NCI-H1092 treated with DMSO at 0.1 percent for 48 hours (cell line): Measurements from ENCODE around the gene C13orf42.
A peak's percentile ranks its signal among the peaks of the same experiment; 100 is the strongest.

Experiments used
- DNase-seq: peaks from one replicate; lab custom pipeline; 2025; lab: John Stamatoyannopoulos, UW

Gene C13orf42

GRCh38 chr13:51111174-51111573 is at the start of gene C13orf42:
TSS of gene C13orf42 (minus strand) at chr13:51111274. CDS start at chr13:51111209, 65 bp downstream.
- DNase-seq = no peak

GRCh38 chr13:51158880-51159518 is 47.9 kb upstream of the C13orf42 start:
- DNase-seq = no peak

- DNase-seq = no peak
Measured at GRCh38 chr13:51158365-51158764, 47.3 kb upstream of the C13orf42 start.

GRCh38 chr13:51156648-51157047 is 45.6 kb upstream of the C13orf42 start:
- DNase-seq = no peak

- no peak for DNase-seq
Measured at GRCh38 chr13:51155776-51156515, 44.9 kb upstream of the C13orf42 start.

GRCh38 chr13:51155161-51155560 is 44.1 kb upstream of the C13orf42 start:
- DNase-seq = no peak

GRCh38 chr13:51154029-51154555 is 43.0 kb upstream of the C13orf42 start:
- DNase-seq = no peak

GRCh38 chr13:51153527-51153926 is 42.5 kb upstream of the C13orf42 start:
- DNase-seq = no peak

GRCh38 chr13:51152701-51153100 is 41.6 kb upstream of the C13orf42 start:
- DNase-seq = no peak

GRCh38 chr13:51151463-51151862 is 40.4 kb upstream of the C13orf42 start:
- DNase-seq = no peak

- peak; percentile 50 for DNase-seq
Measured at GRCh38 chr13:51148952-51149573, 38.0 kb upstream of the C13orf42 start.

- no peak for DNase-seq
Measured at GRCh38 chr13:51148223-51148951, 37.3 kb upstream of the C13orf42 start.

GRCh38 chr13:51147732-51148131 is 36.7 kb upstream of the C13orf42 start:
- DNase-seq = no peak

- DNase-seq = no peak
Measured at GRCh38 chr13:51146667-51147066, 35.6 kb upstream of the C13orf42 start.

GRCh38 chr13:51137250-51137649 is 26.2 kb upstream of the C13orf42 start:
- DNase-seq = no peak

- no peak for DNase-seq
Measured at GRCh38 chr13:51136276-51136980, 25.4 kb upstream of the C13orf42 start.

- DNase-seq = no peak
Measured at GRCh38 chr13:51134763-51135365, 23.8 kb upstream of the C13orf42 start.

GRCh38 chr13:51130348-51130747 is 19.3 kb upstream of the C13orf42 start:
- DNase-seq = no peak

- peak; percentile 39 for DNase-seq
Measured at GRCh38 chr13:51125495-51126226, 14.6 kb upstream of the C13orf42 start.

- no peak for DNase-seq
Measured at GRCh38 chr13:51122868-51123566, 11.9 kb upstream of the C13orf42 start.
